Immature natural killer cell (primary cell): ENCODE measurements around the gene TRAPPC4. TPM values are rescaled to one million over a fixed set of nuclear protein-coding genes. Genes with fewer than 3 reads are reported as not detected.
"Not testable (repeated sequence)": the region's sequence is repeated elsewhere in the genome, so short reads cannot be mapped to it uniquely, and the experiment has no call there.

Experiments used
- DNase-seq, 3 donors: peaks; one replicate each; pipeline ENCODE4 v3.0.0; 2022; ENCODE audit warnings: mixed read lengths in 1 of 3
- H3K27ac Mint-ChIP-seq, 6 donors: one replicate each; pipeline ENCODE4 v1.8.0; 2020; ENCODE audit warnings: mixed read lengths in 6 of 6, mild to moderate bottlenecking in 5 of 6, inconsistent platforms in 4 of 6, moderate library complexity in 3 of 6
- H3K27me3 Mint-ChIP-seq, 3 donors: one replicate each; pipeline ENCODE4 v1.8.0; 2020 to 2021; ENCODE audit warnings: low read depth in 3 of 3, mild to moderate bottlenecking in 3 of 3, mixed read lengths in 3 of 3, moderate library complexity in 3 of 3, inconsistent platforms in 1 of 3
- H3K36me3 Mint-ChIP-seq, 3 donors: one replicate each; pipeline ENCODE4 v1.8.0; 2020; ENCODE audit warnings: mixed read lengths in 3 of 3, inconsistent platforms in 2 of 3, mild to moderate bottlenecking in 2 of 3
- H3K4me1 Mint-ChIP-seq, 2 donors: one replicate each; pipeline ENCODE4 v1.8.0; 2020; ENCODE audit warnings: inconsistent platforms in 2 of 2, mild to moderate bottlenecking in 2 of 2, mixed read lengths in 2 of 2, moderate library complexity in 1 of 2
- H3K4me3 Mint-ChIP-seq, 5 donors: one replicate each; pipeline ENCODE4 v1.8.0; 2020; ENCODE audit warnings: mild to moderate bottlenecking in 5 of 5, mixed read lengths in 5 of 5, inconsistent platforms in 3 of 5, moderate library complexity in 3 of 5
- H3K9me3 Mint-ChIP-seq, 6 donors: one replicate each; pipeline ENCODE4 v1.8.0; 2020; ENCODE audit warnings: mild to moderate bottlenecking in 6 of 6, mixed read lengths in 6 of 6, inconsistent platforms in 4 of 6, moderate library complexity in 3 of 6
- polyA plus RNA-seq, 3 donors: library from polyadenylated mRNA; unstranded; fragments of 300-500 nt; fragmentation: Illumina TruSeq; gene quantifications; one replicate each; pipeline ENCODE4 v1.2.3, GENCODE V29; 2021

The TRAPPC4 gene
- polyA plus RNA-seq, 3 donors from 2014 or later = 104 to 136 (median 110) TPM

DNA sequence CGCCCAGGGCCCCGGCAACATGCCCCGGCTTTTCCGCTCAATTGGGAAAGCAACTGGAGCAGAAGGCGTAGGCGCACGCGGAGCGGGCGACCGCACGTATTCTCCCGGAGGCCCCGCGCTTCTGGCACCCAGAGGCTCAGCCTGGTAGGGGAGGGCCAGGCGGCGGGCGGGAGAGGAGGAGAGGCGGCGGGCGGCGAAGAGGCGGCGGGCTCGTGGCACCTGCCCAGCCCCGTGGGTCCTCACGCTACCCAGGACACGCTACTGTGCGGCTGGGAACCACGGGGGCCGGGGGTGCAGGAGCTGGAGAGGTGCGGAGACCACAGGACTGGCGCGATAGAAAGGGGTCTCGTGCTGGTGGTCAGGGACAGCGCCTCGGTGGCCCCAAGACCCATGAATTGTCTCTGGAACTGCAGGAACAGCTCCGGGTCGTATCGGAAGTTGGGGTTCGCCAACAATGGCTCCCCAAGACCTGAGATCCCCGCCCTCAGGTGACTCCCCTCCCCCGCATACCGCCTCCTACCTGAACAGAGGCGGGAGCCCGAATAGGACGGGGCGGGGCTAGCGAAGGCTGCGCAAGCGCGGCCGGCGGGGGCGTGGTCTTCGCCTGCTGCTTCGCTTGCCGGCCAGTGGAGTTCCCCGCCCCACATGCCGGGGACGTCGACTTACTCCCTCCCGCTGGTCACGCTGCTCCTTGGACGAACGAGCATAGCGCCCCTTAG is 11.9 kb downstream of the TRAPPC4 start, which contains the start of gene SLC37A4:
TSS of gene SLC37A4 (minus strand) at position 549 of the 719 bp plus-strand sequence.
- Mint-ChIP-seq H3K4me3 (peak within 1 kb of the TSS; percentile 66 to 84 (median 82)), H3K4me1 (peaks cover 8 to 15% of the 10 kb centered on the region in 2 donors), H3K27ac (peak within 1 kb of the TSS; percentile 57 to 87 (median 78)), H3K36me3 (no peaks in the 10 kb centered on the region), H3K27me3 (peaks cover 0 to 4% (median 2%) of the 10 kb centered on the region in 3 donors), H3K9me3 (no peaks in the 10 kb centered on the region)
- peak; percentile 96 to 97 (median 97) for DNase-seq

DNA sequence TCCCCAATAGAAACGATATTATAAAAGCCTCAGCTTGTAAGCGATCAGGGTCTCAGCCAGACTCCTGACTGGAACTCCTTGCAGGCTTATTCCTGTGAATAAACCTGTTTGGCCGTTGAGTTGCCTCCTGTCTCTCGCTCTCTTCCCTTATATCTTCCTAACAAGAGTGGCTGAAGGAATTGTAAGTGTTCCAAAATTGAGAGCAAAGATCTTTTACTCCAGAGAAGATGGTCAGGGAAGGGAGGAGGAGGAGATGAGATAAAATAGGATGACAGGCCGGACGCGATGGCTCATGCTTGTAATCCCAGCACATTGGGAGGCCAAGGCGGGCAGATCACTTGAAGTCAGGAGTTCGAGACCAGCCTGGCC is 13.3 kb downstream of the TRAPPC4 start:
- no peaks in the 10 kb centered on the region for H3K36me3 Mint-ChIP-seq
- peak overlapping the region in 1 of 5 donors; percentile 46 for H3K4me3 Mint-ChIP-seq
- H3K27ac Mint-ChIP-seq = peak overlapping the region in 2 of 6 donors; percentile 30 to 40

DNA sequence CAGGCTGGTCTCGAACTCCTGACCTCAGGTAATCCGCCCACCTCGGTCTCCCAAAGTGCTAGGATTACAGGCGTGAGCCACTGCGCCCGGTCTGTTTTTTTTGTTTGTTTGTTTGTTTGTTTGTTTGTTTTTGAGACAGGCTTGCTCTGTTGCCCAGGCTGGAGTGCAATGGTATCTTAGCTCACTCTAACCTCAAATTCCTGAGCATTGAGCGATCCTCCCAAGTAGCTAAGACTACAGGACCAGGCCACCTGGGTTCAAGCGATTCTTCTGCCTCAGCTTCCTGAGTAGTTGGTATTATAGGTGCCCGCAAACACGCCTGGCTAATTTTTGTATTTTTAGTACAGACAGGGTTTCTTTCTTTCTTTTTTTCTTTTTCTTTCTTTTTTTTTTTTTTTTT is 14.9 kb downstream of the TRAPPC4 start:
- DNase-seq, H3K4me3 Mint-ChIP-seq, H3K36me3 Mint-ChIP-seq, H3K9me3 Mint-ChIP-seq, H3K27ac Mint-ChIP-seq, H3K27me3 Mint-ChIP-seq: not testable (repeated sequence)
- H3K4me1 Mint-ChIP-seq = peaks cover 8 to 15% of the 10 kb centered on the region in 2 donors

More for the DNA sequence above, 13.3 kb downstream of the TRAPPC4 start:
- H3K27me3 Mint-ChIP-seq = peaks cover 0 to 4% (median 2%) of the 10 kb centered on the region in 3 donors
- H3K9me3 Mint-ChIP-seq = no peaks in the 10 kb centered on the region
- H3K4me1 Mint-ChIP-seq = peaks cover 8 to 15% of the 10 kb centered on the region in 2 donors
- DNase-seq = no peak

DNA sequence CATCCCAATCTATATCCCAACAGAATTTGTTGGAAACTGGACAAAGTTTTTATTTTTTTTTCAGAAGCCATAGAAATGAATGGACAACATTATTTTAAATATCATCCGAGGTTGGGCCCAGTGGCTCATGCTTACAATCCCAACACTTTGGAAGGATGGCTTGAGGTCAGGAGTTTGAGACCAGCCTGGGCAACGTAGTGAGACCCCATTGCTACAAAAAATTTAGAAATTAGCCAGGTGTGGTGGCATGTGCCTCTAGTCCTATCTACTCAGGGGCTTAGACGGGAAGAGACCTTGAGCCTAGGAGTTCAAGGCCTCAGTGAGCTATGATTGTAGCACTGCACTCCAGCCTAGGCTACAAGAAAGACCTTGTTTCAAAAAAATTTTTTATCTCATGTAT is 16.2 kb downstream of the TRAPPC4 start:
- Mint-ChIP-seq H3K4me3 (no peak overlapping the region), H3K9me3 (no peaks in the 10 kb centered on the region), H3K27me3 (peaks cover 0 to 4% (median 0%) of the 10 kb centered on the region in 3 donors), H3K4me1 (peaks cover 2 to 10% of the 10 kb centered on the region in 2 donors), H3K36me3 (no peaks in the 10 kb centered on the region), H3K27ac (no peak overlapping the region)
- DNase-seq = no peak

DNA sequence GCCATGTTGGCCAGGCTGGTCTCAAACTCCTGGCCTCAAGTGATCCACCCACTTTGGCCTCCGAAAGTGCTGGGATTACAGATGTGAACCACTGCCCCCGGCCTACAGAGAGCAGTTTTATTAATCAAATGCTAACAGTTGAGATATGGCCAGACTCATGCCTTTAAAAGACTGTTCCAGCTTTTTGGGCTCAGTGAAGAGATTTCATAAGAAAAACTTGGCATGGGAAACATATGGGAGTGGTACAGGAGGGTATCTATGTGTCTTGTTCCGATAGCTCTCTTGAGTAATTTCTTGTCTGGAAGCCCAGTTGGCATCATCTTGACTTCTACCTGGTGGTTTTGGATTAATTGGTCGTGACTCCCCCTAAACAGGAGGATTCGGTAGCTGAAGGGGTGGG is 20.3 kb downstream of the TRAPPC4 start:
- Mint-ChIP-seq H3K36me3 (no peaks in the 10 kb centered on the region), H3K4me3 (no peak overlapping the region), H3K27ac (peak overlapping the region in 2 of 6 donors; percentile 3 to 43), H3K27me3 (peaks cover 0 to 1% (median 0%) of the 10 kb centered on the region in 3 donors), H3K9me3 (no peaks in the 10 kb centered on the region), H3K4me1 (no peaks in the 10 kb centered on the region)
- DNase-seq = no peak

DNA sequence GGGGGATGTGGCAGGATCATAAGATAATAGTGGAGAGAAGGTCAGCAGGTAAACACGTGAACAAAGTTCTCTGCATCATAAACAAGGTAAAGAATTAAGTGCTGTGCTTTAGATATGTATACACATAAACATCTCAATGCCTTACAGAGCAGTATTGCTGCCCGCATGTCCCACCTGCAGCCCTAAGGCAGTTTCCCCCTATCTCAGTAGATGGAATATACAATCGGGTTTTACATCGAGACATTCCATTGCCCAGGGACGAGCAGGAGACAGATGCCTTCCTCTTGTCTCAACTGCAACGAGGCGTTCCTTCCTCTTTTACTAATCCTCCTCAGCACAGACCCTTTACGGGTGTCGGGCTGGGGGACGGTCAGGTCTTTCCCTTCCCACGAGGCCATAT is 20.9 kb downstream of the TRAPPC4 start:
- not testable (repeated sequence) for H3K27ac Mint-ChIP-seq, DNase-seq, H3K36me3 Mint-ChIP-seq, H3K9me3 Mint-ChIP-seq, H3K4me1 Mint-ChIP-seq, H3K27me3 Mint-ChIP-seq, H3K4me3 Mint-ChIP-seq

DNA sequence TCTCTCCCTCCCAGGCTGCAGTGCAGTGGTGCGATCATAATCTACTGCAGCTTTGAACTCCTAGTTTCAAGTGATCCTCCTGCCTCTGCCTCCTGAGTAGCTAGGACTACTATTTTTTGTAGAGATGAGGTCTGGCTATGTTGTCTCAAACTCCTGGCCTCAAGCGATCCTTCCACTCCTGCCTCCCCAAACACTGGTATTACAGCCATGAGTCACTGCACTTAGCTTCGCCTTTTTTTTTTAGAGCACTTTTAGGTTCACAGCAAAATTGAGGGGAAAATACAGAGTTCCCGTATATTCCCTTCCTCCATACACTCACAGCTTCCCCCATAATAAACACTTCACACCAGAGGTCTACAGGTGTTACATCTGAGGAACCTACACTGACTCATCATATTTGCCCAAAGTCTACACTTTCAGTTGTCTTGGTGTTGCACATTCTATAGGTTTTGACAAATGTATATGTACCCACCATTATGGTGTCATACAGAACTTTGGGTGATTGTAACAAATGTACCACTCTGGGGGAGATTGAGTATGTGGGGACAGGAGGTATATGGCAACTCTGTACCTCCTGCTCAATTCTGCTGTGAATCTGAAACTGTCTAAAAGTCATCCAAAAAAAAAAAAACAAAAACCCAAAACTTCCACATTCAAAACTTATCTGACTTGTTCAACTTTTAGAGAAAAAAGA is 23.4 kb downstream of the TRAPPC4 start:
- H3K27me3 Mint-ChIP-seq = no peaks in the 10 kb centered on the region
- H3K4me3 Mint-ChIP-seq = no peak overlapping the region
- no peak for DNase-seq
- H3K4me1 Mint-ChIP-seq = no peaks in the 10 kb centered on the region
- H3K27ac Mint-ChIP-seq = no peak overlapping the region
- no peaks in the 10 kb centered on the region for H3K9me3 Mint-ChIP-seq
- peaks cover 0 to 15% (median 3%) of the 10 kb centered on the region in 3 donors for H3K36me3 Mint-ChIP-seq

DNA sequence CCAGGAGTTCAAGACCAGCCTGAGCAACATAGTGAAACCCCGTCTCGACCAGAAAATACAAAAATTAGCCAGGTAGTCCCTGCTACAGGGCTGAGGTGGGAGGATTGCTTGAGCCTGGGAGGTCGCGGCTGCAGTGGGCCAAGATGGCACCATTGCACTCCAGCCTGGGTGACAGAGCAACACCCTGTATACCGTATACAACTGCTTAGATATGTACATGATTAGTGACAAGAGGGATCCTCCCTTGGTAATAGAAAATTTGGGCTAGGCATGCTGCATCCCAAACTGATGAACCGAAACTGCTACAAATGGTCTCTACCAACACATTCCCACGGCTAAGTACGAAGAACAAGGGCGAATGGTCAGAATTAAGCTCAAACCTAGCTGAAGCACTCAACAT is 24.4 kb downstream of the TRAPPC4 start:
- H3K27ac Mint-ChIP-seq = no peak overlapping the region
- DNase-seq = no peak
- H3K9me3 Mint-ChIP-seq = no peaks in the 10 kb centered on the region
- no peaks in the 10 kb centered on the region for H3K4me1 Mint-ChIP-seq
- no peak overlapping the region for H3K4me3 Mint-ChIP-seq
- peaks cover 4 to 20% (median 7%) of the 10 kb centered on the region in 3 donors for H3K36me3 Mint-ChIP-seq
- no peaks in the 10 kb centered on the region for H3K27me3 Mint-ChIP-seq

DNA sequence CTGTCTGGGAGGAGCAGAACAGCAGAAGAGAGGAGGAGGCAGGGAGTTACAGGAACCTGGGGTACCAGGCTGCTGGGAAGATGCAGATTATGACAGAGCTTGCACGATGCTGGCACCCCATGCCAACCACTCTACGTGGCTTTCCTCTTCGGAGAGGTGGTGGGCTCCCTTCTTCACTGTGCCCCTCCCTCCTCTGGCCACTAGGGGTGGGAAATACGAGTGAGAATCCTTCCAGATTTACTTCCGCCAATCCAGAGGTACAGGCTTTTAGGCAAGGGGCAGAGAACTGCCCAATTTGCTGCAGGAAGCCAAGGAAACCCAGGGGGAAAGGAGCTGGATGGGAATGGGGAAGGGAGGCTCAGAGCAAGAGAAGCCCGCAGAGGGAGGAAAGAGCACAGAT is 26.1 kb downstream of the TRAPPC4 start:
- Mint-ChIP-seq H3K4me1 (peaks cover 0 to 4% of the 10 kb centered on the region in 2 donors), H3K27ac (peak overlapping the region in 1 of 6 donors; percentile 48), H3K4me3 (no peak overlapping the region), H3K27me3 (peaks cover 0 to 2% (median 0%) of the 10 kb centered on the region in 3 donors), H3K9me3 (no peaks in the 10 kb centered on the region), H3K36me3 (peaks cover 8 to 33% (median 16%) of the 10 kb centered on the region in 3 donors)
- no peak for DNase-seq

DNA sequence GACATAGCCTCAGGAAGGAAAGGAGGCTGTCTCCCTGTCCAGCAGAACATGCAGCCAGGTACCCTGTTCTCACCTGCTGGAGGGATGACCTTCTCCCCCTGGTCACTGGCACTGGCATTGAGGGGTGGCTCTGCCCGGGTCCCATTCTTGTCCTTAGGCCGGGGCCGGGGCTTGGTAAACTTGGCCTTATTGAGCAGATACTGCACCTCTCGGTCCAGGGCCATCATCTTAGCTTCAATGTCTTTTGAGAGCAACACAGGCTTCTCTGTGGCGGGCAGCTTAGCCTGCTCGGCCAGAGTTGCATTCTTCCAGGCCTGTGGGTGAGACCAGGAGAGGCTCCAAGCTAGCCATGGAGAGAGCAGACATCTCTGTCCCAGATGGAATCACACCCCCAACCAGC is 27.9 kb downstream of the TRAPPC4 start:
- Mint-ChIP-seq H3K4me3 (no peak overlapping the region), H3K36me3 (peaks cover 10 to 43% (median 18%) of the 10 kb centered on the region in 3 donors), H3K27ac (no peak overlapping the region), H3K27me3 (peaks cover 0 to 2% (median 2%) of the 10 kb centered on the region in 3 donors), H3K4me1 (peaks cover 2 to 6% of the 10 kb centered on the region in 2 donors), H3K9me3 (no peaks in the 10 kb centered on the region)
- DNase-seq = no peak

DNA sequence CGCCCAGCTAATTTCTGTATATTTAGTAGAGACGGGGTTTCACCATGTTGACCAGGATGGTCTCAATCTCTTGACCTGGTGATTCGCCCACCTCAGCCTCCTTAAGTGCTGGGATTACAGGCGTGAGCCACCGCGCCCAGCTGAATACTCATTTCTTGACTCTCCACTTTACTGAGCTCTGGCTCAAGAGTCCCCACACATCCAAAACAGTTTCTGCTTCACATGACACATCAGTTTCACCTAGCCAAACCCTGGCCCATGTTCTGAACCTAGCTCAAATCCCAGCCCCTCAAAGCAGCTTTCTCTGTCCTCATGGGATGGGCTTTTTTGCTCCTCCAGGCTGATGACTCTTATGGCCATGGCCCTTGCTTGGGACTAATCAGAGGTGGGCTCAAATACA is 28.6 kb downstream of the TRAPPC4 start:
- H3K36me3 Mint-ChIP-seq = peaks cover 13 to 48% (median 18%) of the 10 kb centered on the region in 3 donors
- H3K4me1 Mint-ChIP-seq = peaks cover 3 to 6% of the 10 kb centered on the region in 2 donors
- DNase-seq = no peak
- peak overlapping the region in 1 of 6 donors; percentile 38 for H3K27ac Mint-ChIP-seq
- no peak overlapping the region for H3K4me3 Mint-ChIP-seq
- peaks cover 0 to 2% (median 2%) of the 10 kb centered on the region in 3 donors for H3K27me3 Mint-ChIP-seq
- H3K9me3 Mint-ChIP-seq = no peaks in the 10 kb centered on the region

DNA sequence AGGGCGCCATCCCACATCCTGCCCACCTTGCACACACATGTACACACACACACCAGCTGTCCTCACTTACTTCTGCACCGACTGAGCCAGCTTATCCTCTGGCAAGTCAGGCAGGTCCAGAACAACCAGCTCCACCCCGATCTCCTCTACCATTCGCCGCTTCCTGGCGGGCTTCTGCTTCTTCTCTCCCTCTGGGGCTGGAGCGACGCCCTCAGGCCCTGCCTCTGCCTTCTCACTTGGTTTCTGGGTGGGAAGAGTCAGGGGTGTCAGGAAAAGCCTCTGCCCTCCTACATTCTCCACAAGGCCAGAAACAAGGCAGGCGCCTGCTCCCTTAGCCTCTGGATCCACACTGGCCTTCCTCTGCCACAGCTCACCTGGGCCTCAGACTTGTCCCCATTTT is 30.1 kb downstream of the TRAPPC4 start:
- Mint-ChIP-seq H3K27me3 (peaks cover 0 to 2% (median 2%) of the 10 kb centered on the region in 3 donors), H3K36me3 (peaks cover 23 to 62% (median 28%) of the 10 kb centered on the region in 3 donors), H3K27ac (peak overlapping the region in 1 of 6 donors; percentile 71), H3K4me3 (no peak overlapping the region), H3K4me1 (peaks cover 7 to 16% of the 10 kb centered on the region in 2 donors), H3K9me3 (no peaks in the 10 kb centered on the region)
- no peak for DNase-seq

DNA sequence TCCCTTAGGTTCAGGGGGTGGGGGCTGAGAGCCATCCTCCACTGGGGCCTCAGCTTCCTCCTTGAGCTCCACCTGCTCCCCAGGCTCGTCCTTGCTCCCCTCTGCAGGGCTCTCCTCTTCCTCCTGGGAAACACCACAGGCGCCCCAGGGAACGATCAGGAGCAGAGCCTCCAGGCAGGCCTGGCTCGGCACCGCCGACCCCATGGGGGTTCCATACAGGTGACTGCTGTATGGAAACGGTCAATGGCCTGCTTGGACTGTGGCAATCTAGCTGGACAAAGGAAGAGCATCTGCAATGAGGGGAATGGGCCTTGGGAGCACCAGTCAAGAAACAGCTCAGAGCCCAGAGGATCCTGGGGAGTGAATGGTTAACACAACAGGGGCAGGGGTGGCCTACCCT is 30.5 kb downstream of the TRAPPC4 start:
- Mint-ChIP-seq H3K4me3 (no peak overlapping the region), H3K27me3 (peaks cover 0 to 2% (median 2%) of the 10 kb centered on the region in 3 donors), H3K27ac (peak overlapping the region in 1 of 6 donors; percentile 55), H3K4me1 (peaks cover 10 to 17% of the 10 kb centered on the region in 2 donors), H3K9me3 (no peaks in the 10 kb centered on the region), H3K36me3 (peaks cover 27 to 65% (median 31%) of the 10 kb centered on the region in 3 donors)
- no peak for DNase-seq
